Fibroblast of pulmonary artery (primary cell): ENCODE measurements around the gene ITGB5.

Source experiments
- DNase-seq: peaks from one replicate; pipeline ENCODE4 v3.0.0-alpha.2; 2010; ENCODE audit warnings: low read depth
- H3K4me3 ChIP-seq: replicated peaks from 2 replicates; pipeline ENCODE4 v1.5.1; 2011; ENCODE audit warnings: low read depth, mild to moderate bottlenecking, control low read depth, low read length, moderate library complexity
- CTCF ChIP-seq: IDR thresholded peaks from 2 replicates; pipeline ENCODE4 v1.5.1; 2011; ENCODE audit warnings: mild to moderate bottlenecking, control low read depth, low read length, inconsistent platforms; ENCODE audit errors: missing control alignments

ITGB5 gene

GRCh38 chr3:124777762-124778470 is 109.2 kb downstream of the ITGB5 start:
- H3K4me3 ChIP-seq: no peak overlapping the region

GRCh38 chr3:124776856-124777255 is 110.3 kb downstream of the ITGB5 start:
- TF ChIP-seq CTCF: no peak
- H3K4me3 ChIP-seq: no peak overlapping the region
- DNase-seq: no peak

More at GRCh38 chr3:124777762-124778470, 109.2 kb downstream of the ITGB5 start:
- DNase-seq: no peak
- no peak for TF ChIP-seq CTCF

- H3K4me3 ChIP-seq: no peak overlapping the region
- DNase-seq: no peak
- TF ChIP-seq CTCF: no peak
These were observed 111.3 kb downstream of the ITGB5 start for GRCh38 chr3:124775877-124776276.

- no peak overlapping the region for H3K4me3 ChIP-seq
- DNase-seq: no peak
- TF ChIP-seq CTCF: no peak
These were observed 112.2 kb downstream of the ITGB5 start for GRCh38 chr3:124774841-124775402.

- DNase-seq: peak; percentile 82
- no peak overlapping the region for H3K4me3 ChIP-seq
- no peak for TF ChIP-seq CTCF
These were observed 112.8 kb downstream of the ITGB5 start for GRCh38 chr3:124774327-124774718.

- TF ChIP-seq CTCF: no peak
- H3K4me3 ChIP-seq: no peak overlapping the region
- no peak for DNase-seq
These were observed 113.5 kb downstream of the ITGB5 start for GRCh38 chr3:124773351-124774326.
